A673 (cell line): ENCODE data around the gene GSC2. TPM values are rescaled to one million over a fixed set of nuclear protein-coding genes. Genes with fewer than 3 reads are reported as not detected.
"Not testable (repeated sequence)": the region's sequence is repeated elsewhere in the genome, so short reads cannot be mapped to it uniquely, and the experiment has no call there.

Experiments
- BruUV-seq: library from RNA; stranded (reverse); fragments of 400-500 nt; replicated peaks from 2 replicates; lab custom pipeline; 2021; lab: Mats Ljungman, UMichigan
- CTCF ChIA-PET: fragments of 300-600 bp; sonication (Branson Sonifier 250); formaldehyde crosslinking; loops from one replicate; lab custom pipeline; 2022; ENCODE audit warnings: antibody characterized with exemption; lab: Charles Lee
- POLR2A ChIA-PET: fragments of 300-600 bp; sonication (Branson Sonifier 250); formaldehyde crosslinking; loops from one replicate; lab custom pipeline; 2022; ENCODE audit warnings: antibody characterized with exemption; ENCODE audit not compliant: low non-redundant PET; lab: Charles Lee
- DNase-seq: peaks from one replicate; pipeline ENCODE4 v3.0.0-alpha.2; 2015; ENCODE audit warnings: low spot score
- H3K27ac ChIP-seq: fragments of 200-600 bp; sonication (generic); 2 replicates; pipeline ENCODE4 v1.5.1; 2016; ENCODE audit warnings: mixed run types, low read depth, mild to moderate bottlenecking, mixed read lengths, antibody characterized with exemption, low read length; ENCODE audit not compliant: poor library complexity, severe bottlenecking
- H3K27me3 ChIP-seq: fragments of 200-600 bp; sonication (generic); replicated peaks from 2 replicates; pipeline ENCODE4 v1.6.1; 2017; ENCODE audit warnings: mixed run types, low read depth, mild to moderate bottlenecking, mixed read lengths, antibody characterized with exemption, low read length; ENCODE audit not compliant: insufficient read depth, poor library complexity
- H3K36me3 ChIP-seq: fragments of 200-600 bp; sonication (generic); 2 replicates; pipeline ENCODE4 v1.6.1; 2016; ENCODE audit warnings: mixed run types, mild to moderate bottlenecking, mixed read lengths, antibody characterized with exemption, low read length; ENCODE audit not compliant: insufficient read depth, poor library complexity, severe bottlenecking
- H3K4me1 ChIP-seq: fragments of 200-600 bp; sonication (generic); 2 replicates; pipeline ENCODE4 v1.6.1; 2017; ENCODE audit warnings: mixed run types, mild to moderate bottlenecking, mixed read lengths, antibody characterized with exemption, low read length; ENCODE audit not compliant: insufficient read depth, poor library complexity, severe bottlenecking
- H3K4me3 ChIP-seq: fragments of 200-600 bp; sonication (generic); 2 replicates; pipeline ENCODE4 v1.5.1; 2016; ENCODE audit warnings: low read depth, mixed run types, mild to moderate bottlenecking, mixed read lengths, low read length; ENCODE audit not compliant: poor library complexity, severe bottlenecking
- H3K9me3 ChIP-seq: fragments of 200-600 bp; sonication (generic); 2 replicates; pipeline ENCODE4 v1.6.1; 2016; ENCODE audit warnings: mixed run types, low read depth, mild to moderate bottlenecking, mixed read lengths, antibody characterized with exemption, low read length; ENCODE audit not compliant: poor library complexity, severe bottlenecking
- CTCF ChIP-seq: fragments of 300-800, 200-600 bp; sonication (generic); conservative IDR thresholded peaks from 2 replicates; pipeline ENCODE4 v1.5.1; 2017; ENCODE audit warnings: low read depth, mild to moderate bottlenecking, antibody characterized with exemption, low read length, moderate library complexity, mixed read lengths
- EZH2 ChIP-seq: fragments of 200-600 bp; sonication (generic); IDR thresholded peaks from 2 replicates; pipeline ENCODE4 v1.6.1; 2017; ENCODE audit warnings: borderline replicate concordance, low read depth, mild to moderate bottlenecking, mixed read lengths, antibody characterized with exemption, low read length; ENCODE audit not compliant: poor library complexity, severe bottlenecking
- intact Hi-C: fragments of 100-400 bp; cut with micrococcal nuclease; formaldehyde crosslinking; loops from one replicate; pipeline ENCODE4 v1.10.0; 2022; ENCODE audit not compliant: unreplicated experiment
- total RNA-seq: library from RNA; stranded (reverse); gene quantifications from 2 replicates; pipeline ENCODE4 v1.2.3, GENCODE V29; 2021

The GSC2 gene
- total RNA-seq, 1 experiment from 2014 or later = not detected

- Histone ChIP-seq H3K27ac (no peak overlapping the region), H3K4me3 (no peak overlapping the region), H3K4me1 (peaks cover 2% of the 10 kb centered on the region), H3K36me3 (no peaks in the 10 kb centered on the region), H3K9me3 (no peaks in the 10 kb centered on the region), H3K27me3 (peaks cover 34% of the 10 kb centered on the region)
- DNase-seq = no peak
- intact Hi-C loops = no loop called here
- BruUV-seq = no TSS peak
- ChIA-PET POLR2A (no interaction called here), CTCF (no interaction called here)
- TF ChIP-seq CTCF = no peak
- TF ChIP-seq EZH2 = no peak
Measured at GRCh38 chr22:19166421-19166820, 16.3 kb upstream of the GSC2 start.

DNA sequence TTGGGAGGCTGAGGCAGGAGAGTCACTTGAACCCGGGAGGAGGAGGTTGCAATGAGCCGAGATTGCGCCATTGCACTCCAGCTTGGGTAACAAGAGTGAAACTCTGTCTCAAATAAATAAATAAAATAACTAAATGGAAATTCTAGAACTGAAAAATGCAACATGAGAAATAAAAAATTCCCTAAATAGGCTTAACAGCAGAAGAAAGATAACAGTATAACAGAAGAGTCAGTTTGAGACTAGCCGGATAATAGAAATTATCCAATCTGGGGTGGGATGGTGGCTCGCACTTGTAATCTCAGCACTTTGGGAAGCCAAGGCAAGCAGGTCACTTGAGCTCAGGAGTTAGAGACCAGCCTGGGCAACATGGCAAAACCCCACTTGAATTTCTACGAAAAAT, 14.3 kb upstream of the GSC2 start:
- intact Hi-C loops = no loop called here
- ChIA-PET POLR2A (no interaction called here), CTCF (no interaction called here)
- Histone ChIP-seq H3K4me3 (no peak overlapping the region), H3K4me1 (peaks cover under 1% of the 10 kb centered on the region), H3K27me3 (peaks cover 29% of the 10 kb centered on the region), H3K36me3 (no peaks in the 10 kb centered on the region), H3K27ac (no peak overlapping the region), H3K9me3 (no peaks in the 10 kb centered on the region)
- no TSS peak for BruUV-seq
- DNase-seq = no peak
- TF ChIP-seq EZH2 = no peak
- TF ChIP-seq CTCF = no peak

- intact Hi-C loops, H3K9me3 ChIP-seq, H3K36me3 ChIP-seq, DNase-seq, BruUV-seq, H3K4me1 ChIP-seq, H3K27ac ChIP-seq, H3K27me3 ChIP-seq, H3K4me3 ChIP-seq, POLR2A ChIA-PET: not testable (repeated sequence)
- CTCF ChIA-PET = interaction anchor here (0.6 kb wide), 1 partner anchor 1373 kb away, joined by 4 read pairs; no protein-coding TSS in a partner anchor
Measured at GRCh38 chr22:19158649-19159048, 8.6 kb upstream of the GSC2 start.

- H3K9me3 ChIP-seq, intact Hi-C loops, H3K4me3 ChIP-seq, DNase-seq, H3K27ac ChIP-seq, POLR2A ChIA-PET, BruUV-seq, CTCF ChIA-PET, H3K36me3 ChIP-seq, H3K4me1 ChIP-seq: not testable (repeated sequence)
- peaks cover 26% of the 10 kb centered on the region for H3K27me3 ChIP-seq
Measured at GRCh38 chr22:19156109-19156508, 6.0 kb upstream of the GSC2 start.
